GM12801 (cell line): ENCODE results near the gene L3MBTL4.

Source experiments
- TF ChIP-seq, protein P1 (sequence below): IDR thresholded peaks from one replicate; pipeline ENCODE4 v1.5.1; 2011; ENCODE audit warnings: control low read depth; ENCODE audit not compliant: insufficient read length; ENCODE audit errors: extremely low read depth

Gene L3MBTL4

GRCh38 chr18:6382963-6383362 is 31.7 kb downstream of the L3MBTL4 start:
- TF ChIP-seq, protein P1, sequence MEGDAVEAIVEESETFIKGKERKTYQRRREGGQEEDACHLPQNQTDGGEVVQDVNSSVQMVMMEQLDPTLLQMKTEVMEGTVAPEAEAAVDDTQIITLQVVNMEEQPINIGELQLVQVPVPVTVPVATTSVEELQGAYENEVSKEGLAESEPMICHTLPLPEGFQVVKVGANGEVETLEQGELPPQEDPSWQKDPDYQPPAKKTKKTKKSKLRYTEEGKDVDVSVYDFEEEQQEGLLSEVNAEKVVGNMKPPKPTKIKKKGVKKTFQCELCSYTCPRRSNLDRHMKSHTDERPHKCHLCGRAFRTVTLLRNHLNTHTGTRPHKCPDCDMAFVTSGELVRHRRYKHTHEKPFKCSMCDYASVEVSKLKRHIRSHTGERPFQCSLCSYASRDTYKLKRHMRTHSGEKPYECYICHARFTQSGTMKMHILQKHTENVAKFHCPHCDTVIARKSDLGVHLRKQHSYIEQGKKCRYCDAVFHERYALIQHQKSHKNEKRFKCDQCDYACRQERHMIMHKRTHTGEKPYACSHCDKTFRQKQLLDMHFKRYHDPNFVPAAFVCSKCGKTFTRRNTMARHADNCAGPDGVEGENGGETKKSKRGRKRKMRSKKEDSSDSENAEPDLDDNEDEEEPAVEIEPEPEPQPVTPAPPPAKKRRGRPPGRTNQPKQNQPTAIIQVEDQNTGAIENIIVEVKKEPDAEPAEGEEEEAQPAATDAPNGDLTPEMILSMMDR = no peak

- TF ChIP-seq, protein P1 = no peak
These were observed 38.1 kb downstream of the L3MBTL4 start for GRCh38 chr18:6376433-6377229.

DNA sequence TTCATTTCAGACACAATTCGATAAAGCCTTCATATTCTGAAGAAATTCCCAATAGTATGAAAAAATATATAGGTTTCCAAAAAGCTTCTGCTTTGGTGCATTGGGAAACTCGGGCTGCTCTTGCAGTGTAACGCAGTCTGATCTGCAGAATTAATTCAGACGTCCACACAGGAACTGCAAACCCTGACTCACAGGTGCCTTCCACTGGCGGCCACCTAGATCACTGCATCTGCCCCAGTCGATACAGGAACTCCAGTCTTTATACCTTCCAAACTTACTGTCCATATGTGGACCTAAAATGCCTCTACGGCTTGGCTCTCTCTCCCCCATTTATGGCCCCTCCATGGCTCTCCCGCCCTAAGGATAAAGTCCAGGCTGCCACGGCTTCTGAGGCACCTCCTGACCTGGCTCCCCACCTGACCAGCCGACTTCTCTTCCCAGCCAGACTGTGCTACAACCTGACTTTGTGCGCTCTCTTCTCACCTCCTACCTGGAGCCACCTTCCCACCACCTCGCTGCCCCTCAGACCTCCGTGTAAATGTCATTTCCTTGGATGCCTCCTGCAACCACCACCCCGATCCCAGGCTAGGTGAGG is 39.7 kb downstream of the L3MBTL4 start:
- TF ChIP-seq, protein P1 = no peak

- TF ChIP-seq, protein P1 = no peak
These were observed 40.4 kb downstream of the L3MBTL4 start for GRCh38 chr18:6374340-6374739.

DNA sequence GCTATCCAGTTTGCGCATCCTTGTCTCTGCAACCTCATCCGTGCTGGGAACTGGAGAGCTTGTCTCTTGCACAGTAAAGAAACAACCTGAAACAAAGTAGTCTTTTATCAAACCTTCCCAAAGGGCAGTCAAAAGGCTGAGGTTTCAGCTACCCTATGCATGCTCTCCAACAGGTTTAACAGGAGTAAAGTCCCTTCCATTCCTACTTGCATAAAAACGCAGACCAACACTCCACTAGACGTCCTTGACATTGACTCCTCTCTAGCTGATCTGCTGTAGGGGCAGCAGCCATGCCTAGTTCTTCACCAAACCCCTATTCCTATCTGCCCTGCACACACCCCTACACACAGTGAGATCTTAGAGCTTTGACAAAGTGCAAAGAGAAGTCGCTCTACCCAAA is 41.5 kb downstream of the L3MBTL4 start:
- TF ChIP-seq, protein P1 = no peak

GRCh38 chr18:6370886-6371635 is 43.6 kb downstream of the L3MBTL4 start:
- TF ChIP-seq, protein P1 = no peak

DNA sequence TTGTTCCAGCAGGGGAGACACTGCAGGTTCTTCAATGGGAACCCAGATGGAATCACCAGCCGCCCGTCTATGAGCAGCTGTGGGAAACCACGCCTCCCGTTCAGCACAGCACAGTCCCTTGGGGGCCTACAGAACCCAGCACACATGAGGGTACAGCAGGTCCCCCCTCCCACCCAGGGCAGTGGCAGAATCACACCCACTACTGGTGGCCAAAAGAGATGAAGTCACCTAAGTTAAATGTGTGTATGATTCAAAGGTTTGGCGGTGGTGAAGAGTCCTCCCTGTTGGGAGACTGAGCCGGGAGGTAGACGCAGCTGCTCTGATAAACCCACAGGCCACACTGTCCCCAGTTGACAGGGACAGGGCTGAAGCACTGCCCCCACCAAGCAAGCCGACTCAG is 44.3 kb downstream of the L3MBTL4 start:
- TF ChIP-seq, protein P1 = no peak
